GM21360 (cell line): ENCODE data around the gene GOLGA2.
"Not testable (repeated sequence)": the region's sequence is repeated elsewhere in the genome, so short reads cannot be mapped to it uniquely, and the experiment has no call there.

Experiments
- ATAC-seq: cut with Tn5 transposase; IDR thresholded peaks from one replicate; pipeline ENCODE4 v1.9.1; 2021; ENCODE audit warnings: mild to moderate bottlenecking, moderate library complexity; ENCODE audit not compliant: unreplicated experiment

GOLGA2 gene

DNA sequence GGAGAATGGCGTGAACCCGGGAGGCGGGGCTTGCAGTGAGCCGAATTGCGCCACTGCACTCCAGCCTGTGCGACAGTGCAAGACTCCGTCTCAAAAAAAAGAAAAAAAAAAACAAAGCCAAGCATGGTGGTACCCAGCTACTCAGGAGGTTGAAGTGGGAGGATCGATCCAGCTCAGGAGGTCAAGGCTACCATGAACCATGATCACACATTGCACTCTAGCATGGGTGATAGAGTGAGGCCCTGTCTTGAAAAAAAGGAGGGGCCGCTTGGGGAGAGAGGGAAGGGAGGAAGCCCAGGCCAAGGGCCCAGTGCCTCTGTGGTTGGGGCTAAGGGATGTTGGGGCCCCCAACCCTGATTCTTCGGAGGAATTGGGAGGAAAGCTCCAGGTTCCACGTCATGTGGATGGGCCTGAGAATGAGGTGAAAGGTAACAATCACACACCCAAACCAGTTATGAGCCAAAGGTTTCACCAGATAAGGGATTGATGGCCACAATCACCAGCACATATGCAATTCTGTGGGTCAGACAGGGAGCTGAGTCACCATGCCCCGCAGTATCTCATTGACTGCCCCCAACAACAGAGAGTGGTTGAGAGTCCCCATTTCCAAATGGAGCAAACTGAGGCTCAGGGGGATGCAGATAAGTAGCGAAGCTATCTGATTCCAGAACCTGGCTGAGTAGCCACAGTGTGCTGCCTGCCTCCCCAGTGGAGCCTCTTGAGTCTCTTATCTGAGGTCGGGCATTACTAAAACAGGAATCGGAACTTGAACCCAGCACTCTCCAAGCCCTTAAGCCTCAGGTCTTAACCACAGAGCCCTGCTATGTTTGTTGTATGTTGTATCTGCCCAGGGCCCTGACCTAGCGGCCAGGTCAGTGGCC lies 20.8 kb upstream of the GOLGA2 start:
- ATAC-seq: no peak

DNA sequence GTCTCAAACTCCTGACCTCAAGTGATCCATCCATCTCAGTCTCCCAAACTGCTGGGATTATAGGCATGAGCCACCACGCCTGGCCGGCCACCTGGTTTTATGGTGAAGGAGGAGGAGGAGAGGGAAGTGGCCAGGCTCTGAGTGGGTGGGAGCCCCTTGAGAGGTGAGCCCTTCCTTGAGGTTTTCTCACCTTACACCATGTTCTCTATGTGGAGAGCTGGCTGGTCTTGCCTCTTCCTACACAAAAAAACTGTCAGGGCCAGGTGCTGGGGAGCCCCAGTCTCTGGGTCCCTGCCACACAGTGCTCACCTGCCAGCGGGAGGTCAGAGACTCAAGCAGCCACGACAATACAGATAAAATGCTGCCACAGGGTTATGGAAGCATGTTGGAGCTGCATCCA lies 18.3 kb upstream of the GOLGA2 start:
- ATAC-seq: no peak

DNA sequence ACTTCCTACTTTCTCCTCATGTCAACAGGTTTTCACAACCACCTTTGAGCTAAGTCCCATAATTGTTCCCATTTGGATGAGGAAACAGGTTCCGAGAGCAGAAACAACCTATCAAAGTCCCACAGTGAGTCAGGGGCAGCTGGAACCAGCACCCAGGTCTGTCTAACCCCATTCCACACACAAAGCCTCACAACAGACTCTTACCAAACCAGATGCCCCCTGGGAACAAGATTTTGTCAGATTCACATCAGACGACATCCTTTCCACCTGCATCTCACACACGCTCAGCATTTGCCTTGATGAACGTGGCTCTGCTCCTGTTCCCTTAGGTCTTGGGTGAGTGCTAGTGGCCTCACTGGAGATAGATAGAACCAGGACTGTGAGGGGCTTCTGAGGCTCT lies 17.3 kb upstream of the GOLGA2 start:
- no peak for ATAC-seq

- ATAC-seq: no peak
Measured at GRCh38 chr9:128292009-128292408, 16.2 kb upstream of the GOLGA2 start.

- no peak for ATAC-seq
Measured at GRCh38 chr9:128288273-128289004, 12.6 kb upstream of the GOLGA2 start.

DNA sequence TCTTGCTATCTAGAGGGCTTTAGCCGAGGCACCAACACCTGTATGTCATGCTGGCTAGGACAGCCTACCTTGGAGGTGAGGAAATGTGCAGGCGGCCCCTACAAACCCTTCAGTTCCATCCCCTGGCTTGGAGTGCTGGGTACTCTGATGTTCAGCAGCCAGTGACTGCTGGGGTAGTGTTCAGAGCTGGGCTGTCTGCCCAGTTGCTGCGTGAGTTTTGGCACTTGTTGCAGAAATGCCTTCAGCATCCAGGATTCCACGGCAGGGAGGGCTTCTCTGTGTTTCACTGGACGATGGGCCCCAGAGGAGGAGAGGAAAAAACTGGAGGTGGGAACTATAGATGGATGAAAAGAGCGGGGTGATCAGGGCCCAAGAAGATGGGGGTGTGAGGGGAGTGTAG lies 10.6 kb upstream of the GOLGA2 start:
- no peak for ATAC-seq

DNA sequence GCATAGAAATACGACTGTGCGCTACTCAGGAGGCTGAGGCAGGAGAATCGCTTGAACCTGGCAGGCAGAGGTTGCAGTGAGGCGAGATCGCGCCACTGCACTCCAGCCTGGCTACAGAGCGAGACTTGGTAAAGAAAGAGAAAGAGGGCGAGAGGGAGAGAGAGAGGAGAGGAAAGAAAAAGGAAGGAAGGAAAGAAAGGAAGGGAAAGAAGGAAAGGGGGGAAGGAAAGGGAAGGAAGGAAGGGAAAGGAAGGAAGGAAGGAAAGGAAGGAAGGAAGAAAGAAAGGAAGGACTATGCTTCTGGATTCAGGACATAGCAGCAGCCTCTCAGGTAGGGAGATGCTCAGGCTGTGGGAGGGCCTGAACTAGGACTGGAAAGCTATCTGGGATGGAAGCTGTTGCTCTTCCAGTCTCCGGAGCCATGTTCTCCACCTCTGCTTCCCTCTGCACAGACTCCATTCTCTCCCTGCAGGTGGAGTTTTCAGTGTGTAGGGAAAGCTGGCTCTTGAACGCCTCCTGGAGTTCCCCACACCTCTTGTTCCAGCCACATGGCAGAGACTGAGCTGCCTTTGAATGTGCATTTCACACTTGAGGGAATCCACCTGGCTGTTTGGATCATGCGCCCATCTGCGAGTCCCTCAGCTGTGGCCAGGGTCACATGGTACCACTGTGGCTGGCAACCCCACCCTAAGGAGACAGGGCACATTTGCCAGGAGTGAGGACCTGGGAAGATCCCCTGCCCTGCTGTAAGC lies 9.4 kb upstream of the GOLGA2 start:
- ATAC-seq: no peak

- ATAC-seq: no peak
Measured at GRCh38 chr9:128282500-128282899, 6.7 kb upstream of the GOLGA2 start.

DNA sequence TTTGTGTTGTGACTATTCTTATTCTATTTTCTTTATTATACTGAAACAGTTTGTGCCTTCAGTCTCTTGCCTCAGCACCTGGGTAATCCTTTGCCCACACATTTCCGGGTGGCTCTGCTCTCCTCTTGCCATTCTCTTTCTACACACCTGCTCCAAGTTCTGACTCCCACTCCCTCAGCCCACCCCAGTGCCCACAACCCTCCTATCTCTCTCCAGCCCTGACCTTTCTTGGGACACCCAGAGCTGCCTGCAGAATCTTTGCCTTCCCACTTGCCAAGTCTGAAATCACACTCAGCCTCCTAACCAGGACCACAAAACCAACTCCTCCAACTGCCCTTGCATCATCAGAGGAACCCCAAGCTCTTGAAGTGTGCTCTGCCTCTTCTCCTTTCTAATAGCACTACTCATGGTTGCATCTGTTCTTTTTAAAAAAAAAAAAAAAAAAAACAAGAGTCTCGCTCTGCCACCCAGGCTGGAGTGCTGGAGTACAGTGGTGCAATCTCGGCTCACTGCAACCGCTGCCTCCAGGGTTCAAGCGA lies 4.3 kb upstream of the GOLGA2 start:
- no peak for ATAC-seq

- ATAC-seq: not testable (repeated sequence)
Measured at GRCh38 chr9:128279088-128280073, 3.6 kb upstream of the GOLGA2 start.

- ATAC-seq: peak; percentile 6
Measured at GRCh38 chr9:128276574-128277270, 915 bp upstream of the GOLGA2 start.

- ATAC-seq: peak; percentile 88
Measured at GRCh38 chr9:128276008-128276573, 284 bp upstream of the GOLGA2 start, which contains the start of gene SWI5. TSS of gene SWI5 (plus strand) at chr9:128276276.

- no peak for ATAC-seq
Measured at GRCh38 chr9:128274245-128274644, 1.6 kb downstream of the GOLGA2 start.

- ATAC-seq: no peak
Measured at GRCh38 chr9:128271512-128271911, 4.3 kb downstream of the GOLGA2 start.

- ATAC-seq: no peak
Measured at GRCh38 chr9:128271112-128271511, 4.7 kb downstream of the GOLGA2 start.

DNA sequence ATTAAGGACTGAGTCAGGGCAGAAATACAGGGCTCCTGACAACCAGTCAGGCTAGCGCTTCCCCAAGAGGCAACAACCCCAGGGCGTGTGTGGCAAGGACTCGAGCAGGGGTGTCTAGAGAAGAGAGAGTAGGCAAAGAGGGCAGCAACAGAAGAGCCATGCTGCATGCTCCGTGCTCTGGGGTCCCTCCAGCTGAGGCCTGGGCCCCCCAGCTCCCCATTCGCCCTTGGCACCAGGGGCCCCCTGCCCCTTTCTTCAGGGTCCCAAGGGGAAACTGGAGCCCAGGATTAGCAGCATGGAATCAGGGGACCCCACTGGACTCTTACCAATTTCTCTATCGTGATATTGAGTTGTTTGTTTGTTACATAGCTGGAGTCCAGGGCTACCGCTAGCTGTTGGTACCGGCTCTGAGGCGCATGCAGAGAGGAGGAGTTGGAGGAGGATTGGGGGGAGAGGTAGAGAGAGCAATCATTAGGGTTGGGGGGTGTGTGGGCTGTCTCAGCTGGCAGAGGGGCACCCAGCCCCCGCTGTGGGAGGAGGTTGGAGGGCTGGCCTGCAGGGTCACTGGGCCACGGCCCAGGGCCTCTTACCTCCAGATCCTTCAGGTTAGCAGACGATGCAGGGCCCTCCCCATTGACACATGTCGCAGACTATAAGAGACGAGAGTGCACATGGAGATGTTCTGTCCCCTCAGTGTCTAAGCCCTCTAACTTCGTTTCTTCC lies 8.8 kb downstream of the GOLGA2 start:
- no peak for ATAC-seq

- no peak for ATAC-seq
Measured at GRCh38 chr9:128265348-128265847, 10.4 kb downstream of the GOLGA2 start.

GRCh38 chr9:128262687-128263086 lies 13.1 kb downstream of the GOLGA2 start:
- ATAC-seq: no peak
